ENCODE results near the gene TMEM178B.

- no peak for TF ChIP-seq CTCF (IDR thresholded peaks at IDR 0.05 in 4 of 5, conservative IDR thresholded peaks at IDR 0.05 in 1 of 5)
- no peak for TF ChIP-seq POLR2A (IDR thresholded peaks at IDR 0.05)
Observed at GRCh38 chr7:141355032-141355431, 281.2 kb downstream of the TMEM178B start.
